OCI-M2 (cell line): ENCODE data around the gene ATP6V0A1.
"Not testable (repeated sequence)": the region's sequence is repeated elsewhere in the genome, so short reads cannot be mapped to it uniquely, and the experiment has no call there.

Experiments
- DNase-seq: peaks from one replicate; lab custom pipeline; 2025; ENCODE audit not compliant: unreplicated experiment; lab: John Stamatoyannopoulos, UW

ATP6V0A1 gene

DNA sequence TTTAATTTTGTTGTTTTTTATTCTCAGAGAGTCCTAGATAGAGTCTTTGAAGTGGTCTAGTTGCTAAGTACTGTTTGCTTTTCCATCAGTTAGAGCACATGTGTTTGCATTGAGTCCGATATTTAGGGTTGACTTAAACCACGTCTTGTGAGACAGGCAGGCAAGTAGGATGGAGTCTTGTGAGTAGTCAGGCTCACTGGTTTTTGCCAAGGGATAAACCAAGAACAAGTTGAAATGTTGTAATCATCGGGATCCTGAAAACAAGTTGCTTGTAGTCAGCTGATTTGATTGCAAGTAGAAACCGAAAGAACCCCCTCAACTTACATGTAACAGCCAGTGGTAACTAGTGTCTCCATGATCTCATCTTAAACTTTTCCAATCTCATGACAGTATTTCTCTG is 17.2 kb downstream of the ATP6V0A1 start:
- DNase-seq: no peak

DNA sequence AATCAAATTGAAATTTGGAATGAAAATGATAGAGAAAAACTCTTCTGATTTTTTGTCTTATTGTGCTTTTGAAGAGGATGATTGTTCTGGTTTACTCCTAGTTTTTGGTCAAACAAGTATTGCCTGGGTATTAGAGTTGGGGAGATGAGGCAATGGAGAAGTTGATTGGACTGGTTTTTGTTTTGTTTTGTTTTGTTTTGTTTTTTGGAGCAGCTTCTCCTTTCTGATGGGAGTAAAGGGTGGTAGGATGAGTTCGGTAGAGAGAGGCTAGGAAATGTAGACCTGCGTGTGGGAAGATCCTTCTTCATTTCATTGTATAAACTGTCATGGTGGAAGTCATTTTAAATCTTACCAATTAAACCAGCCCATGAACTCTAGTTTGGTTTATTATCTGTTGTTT is 17.7 kb downstream of the ATP6V0A1 start:
- DNase-seq: no peak

DNA sequence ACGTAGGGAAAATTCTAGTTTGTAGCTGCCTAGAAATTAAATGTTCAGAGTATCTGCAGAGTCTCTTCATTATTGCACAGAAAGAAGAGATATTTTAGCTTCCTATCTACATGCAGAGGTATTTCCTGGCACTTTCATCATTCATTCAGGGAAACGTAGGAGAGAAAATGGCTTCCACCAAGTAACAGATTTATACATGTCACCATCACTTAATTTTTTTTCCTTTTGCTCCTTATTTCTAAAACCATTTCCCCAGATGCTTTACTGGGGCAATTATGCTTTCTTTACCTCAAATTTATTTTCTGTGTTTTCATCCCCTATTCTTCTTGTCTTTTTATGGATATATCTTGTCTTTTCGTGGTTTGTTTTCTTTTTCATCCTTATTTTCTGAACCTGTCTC is 18.5 kb downstream of the ATP6V0A1 start:
- DNase-seq: no peak

DNA sequence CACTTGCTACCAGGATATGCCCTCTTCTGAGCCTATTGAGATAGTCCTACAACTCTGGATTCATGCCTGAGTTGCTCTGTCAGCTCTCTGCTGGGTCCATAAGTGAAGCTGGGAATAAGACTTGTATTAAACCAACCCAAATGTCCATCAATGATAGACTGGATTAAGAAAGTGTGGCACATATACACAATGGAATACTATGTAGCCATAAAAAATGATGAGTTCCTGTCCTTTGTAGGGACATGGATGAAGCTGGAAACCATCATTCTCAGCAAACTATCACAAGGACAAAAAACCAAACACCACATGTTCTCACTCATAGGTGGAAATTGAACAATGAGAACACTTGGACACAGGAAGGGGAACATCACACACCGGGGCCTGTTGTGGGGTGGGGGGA is 19.1 kb downstream of the ATP6V0A1 start:
- DNase-seq: not testable (repeated sequence)

DNA sequence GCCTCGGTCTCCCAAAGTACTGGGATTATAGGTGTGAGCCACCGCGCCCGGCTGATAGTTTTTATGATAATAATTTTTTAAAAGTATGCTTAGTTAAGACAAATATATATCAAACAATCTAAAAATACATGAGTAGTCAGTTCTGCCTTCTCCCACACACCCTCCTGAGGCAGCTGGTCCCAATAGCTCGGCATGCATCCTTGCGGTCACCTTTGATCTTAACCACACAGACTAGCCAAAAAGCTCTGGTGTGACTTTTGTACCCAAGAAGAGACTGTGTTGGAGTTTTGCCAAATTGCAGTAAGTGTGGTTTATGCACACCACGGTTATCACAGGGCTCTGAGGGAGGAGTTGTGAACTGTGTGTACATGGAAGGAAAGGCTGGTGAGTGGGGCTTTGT is 25.6 kb downstream of the ATP6V0A1 start:
- DNase-seq: no peak

DNA sequence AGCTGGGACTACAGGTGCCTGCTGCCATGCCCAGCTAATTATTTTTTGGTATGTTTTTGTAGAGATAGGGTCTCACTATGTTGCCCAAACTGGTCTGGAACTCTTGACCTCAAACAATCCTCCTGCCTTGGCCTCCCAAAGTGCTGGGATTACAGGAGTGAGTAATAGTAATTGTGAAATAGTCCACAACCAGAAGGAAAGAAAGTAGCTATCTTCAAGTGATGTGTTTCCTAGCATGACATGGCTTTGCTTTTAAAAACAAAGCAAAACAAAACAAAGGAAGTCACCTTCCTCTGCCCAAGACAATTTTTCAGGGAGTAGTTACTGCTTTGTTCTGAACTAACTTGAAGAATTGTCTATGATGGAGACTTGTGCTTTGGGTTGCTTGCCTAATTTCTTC is 27.0 kb downstream of the ATP6V0A1 start:
- no peak for DNase-seq

DNA sequence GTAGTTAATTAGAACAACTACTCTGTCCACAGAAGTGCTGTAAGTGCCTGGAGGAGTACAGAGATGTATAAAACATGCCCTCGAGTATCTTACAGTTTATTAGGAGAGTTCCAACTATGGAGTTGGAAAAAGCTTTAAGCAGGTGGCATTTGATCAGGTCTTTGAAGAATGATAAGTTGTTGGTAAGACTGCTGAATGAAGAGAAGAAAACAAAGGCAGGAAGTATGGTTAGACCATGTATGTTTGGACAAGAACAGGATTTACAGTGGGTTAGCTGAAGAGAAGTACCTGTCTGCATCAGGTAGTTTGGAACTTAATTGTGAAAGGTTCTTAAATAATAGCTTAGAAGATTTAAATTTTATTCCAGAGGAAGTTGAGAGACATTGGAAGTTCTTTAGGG is 29.4 kb downstream of the ATP6V0A1 start:
- DNase-seq: no peak

DNA sequence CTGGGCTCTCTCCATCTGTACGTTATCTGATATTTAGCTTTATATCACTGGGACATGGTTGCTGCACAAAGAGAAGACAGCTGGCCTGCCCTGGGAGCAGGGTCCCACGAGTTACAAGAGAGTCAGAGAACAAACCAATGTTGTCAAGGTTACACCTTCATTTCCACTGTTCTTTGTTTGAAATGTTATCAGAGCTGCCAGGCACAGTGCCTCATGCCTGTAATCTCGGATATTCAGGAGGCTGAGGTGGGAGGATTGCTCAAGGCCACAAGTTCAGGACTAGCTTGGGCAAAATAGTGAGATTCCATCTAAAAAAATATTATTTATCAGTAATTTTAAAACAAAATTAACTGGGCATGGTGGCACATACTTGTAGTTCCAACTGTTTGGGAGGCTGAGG is 34.6 kb downstream of the ATP6V0A1 start:
- no peak for DNase-seq

DNA sequence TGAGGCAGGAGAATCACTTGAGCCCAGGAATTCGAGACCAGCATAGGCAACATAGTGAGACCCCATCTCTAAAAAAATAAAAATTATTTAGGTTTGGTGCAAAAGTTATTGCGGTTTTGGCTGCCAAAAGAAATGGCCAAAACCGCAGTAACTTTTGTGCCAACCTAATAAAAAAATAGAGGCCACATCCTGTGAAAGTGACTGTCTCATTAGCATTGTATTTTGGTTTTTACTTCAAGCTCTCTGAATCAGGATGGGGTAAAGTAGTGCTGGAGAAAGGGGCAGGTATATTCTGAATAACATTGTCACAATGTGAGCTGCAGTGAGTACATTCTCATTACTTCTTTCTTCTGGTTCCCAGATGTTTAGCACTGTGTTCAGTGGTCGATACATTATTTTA is 36.0 kb downstream of the ATP6V0A1 start:
- no peak for DNase-seq

DNA sequence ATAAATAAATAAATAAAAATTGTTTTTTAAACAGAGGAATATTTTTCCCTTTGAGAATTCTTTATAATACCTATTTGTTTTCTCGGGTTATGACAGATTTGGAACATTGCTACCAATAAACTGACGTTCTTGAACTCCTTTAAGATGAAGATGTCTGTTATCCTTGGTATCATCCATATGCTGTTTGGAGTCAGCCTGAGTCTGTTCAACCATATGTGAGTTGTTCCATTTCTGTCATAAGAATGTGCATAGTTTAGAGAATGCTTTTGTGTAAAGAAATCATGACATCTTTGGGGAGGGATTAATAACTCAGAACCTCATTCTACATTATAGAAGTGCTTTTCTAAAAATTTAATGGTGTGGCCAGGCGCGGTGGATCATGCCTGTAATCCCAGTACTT is 40.1 kb downstream of the ATP6V0A1 start:
- DNase-seq: no peak

DNA sequence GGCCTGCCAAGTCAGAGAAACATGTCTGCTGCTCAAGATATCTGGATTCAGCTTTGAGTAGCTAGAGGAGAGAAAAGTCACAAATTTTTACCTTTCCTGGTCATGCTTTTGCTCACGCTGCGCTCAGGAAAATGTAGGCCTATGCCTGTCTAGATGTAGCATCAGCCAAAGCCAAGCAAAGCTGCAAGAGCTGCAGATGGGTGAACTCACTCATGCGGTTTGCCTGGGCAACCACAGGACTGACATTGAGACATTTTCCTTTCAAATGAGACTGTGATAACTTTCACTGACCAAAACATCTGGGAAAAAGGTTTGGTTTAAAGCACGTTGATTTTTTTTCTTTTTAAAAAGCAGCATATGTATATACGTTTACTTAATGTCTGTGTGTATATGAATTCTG is 43.4 kb downstream of the ATP6V0A1 start:
- no peak for DNase-seq

DNA sequence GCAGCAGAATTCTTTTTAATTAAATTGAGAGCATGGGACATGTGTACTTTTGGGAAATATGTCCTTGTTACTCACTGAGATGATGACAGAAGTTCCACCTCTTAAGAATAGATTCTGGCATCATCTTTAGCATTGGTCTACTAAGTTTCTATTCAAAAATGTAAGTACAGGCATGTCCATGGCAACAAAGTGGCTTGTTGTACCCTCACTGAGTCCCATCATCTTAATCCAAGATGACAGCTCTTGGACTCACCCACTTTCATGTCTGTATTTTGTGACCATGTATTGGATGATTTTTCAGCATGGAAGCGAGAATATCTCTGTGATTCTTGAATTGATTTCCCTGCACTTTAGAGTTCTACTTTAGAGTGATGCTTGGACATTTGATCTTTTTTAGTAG is 44.2 kb downstream of the ATP6V0A1 start:
- no peak for DNase-seq

DNA sequence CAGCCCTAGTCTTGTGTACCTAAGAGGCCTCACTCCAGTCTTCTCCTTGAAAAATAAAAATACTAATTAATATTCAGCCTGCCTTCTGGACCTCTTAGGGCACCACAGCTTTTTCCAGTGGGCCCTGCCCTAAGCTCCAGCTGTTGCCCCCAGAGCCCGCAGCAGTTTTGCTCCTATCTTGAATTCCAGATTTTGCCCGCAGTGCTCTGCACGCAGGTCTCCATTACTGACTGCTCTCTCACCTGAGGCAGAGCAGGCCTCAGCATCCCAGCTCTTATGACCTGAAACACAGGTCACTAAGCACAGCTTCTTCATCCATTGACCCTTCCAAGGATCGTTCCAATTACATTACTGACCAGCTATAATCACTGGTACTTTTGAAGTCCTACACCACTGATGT is 49.0 kb downstream of the ATP6V0A1 start:
- DNase-seq: no peak

DNA sequence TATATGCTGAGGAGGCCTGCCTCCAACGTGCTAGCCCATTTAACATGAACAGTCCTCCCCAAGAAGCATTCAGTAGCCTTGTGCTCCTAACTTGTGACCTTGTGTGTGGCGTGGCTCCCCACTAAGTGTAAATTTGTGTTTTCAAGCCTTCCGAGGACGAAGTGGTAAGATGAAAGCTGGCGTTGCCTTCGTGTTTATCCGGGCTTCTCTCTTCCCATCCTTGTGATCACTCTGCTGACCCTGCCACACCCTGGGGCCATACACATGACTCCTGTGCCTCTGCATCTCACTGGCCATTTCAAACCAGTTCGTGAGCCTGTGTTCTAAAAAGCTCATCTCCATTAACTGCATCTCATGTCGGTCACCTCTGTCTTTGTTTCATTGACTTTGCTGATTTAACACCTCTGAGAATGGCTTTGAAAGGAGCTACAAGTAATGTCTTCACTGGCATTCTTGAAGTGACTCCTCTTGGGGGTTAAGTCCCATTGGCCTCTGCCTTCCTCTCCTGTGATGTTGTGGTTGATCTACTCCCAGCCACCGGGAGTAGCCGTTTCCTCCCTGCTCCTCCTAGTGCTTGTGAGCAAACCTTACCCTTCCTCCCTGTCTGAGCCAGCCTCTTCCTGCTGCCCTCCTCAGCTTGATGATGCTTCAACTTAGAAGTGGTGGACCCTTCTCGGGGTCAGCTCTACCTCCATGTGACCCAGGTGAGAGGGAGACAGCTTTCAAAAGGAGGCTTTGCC is 49.9 kb downstream of the ATP6V0A1 start:
- DNase-seq: no peak

DNA sequence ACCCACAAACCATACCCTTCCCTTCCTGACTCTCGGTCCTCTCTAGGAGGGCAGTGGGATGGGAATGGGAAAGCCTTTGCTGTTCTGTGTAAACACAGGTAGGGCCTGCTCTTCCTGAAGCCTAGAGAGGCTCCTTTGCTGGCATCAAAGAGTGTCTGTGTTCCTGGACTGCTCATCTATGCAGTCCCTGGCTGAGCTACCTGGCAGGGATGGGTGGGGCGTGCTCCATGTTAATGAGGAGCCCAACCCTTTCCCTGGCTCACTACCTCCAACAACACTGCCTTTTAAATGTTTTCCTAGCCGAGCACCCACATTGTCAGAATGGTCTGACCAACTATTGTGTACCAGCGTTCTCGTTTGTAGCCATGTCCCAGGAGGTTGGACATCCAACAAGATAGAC is 50.7 kb downstream of the ATP6V0A1 start:
- DNase-seq: no peak

DNA sequence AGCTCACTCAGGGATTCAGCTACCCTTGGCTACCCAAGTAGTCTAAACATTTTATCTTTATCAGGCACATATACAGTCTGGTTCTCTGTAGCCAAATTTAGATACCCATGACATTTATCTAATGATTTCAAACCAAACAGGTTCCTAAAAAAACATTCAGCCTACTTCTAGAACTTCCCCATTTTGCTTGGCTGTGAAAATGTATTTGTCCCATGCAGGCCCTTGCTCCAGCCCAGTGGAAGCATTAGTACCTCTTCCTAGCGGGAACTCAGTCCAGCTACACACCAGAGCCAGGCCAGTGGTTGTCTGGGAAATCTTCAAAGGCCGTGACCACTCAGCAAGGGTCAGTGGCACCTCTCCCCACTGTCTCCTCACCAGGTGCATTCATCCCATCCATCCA is 51.2 kb downstream of the ATP6V0A1 start:
- DNase-seq: no peak

DNA sequence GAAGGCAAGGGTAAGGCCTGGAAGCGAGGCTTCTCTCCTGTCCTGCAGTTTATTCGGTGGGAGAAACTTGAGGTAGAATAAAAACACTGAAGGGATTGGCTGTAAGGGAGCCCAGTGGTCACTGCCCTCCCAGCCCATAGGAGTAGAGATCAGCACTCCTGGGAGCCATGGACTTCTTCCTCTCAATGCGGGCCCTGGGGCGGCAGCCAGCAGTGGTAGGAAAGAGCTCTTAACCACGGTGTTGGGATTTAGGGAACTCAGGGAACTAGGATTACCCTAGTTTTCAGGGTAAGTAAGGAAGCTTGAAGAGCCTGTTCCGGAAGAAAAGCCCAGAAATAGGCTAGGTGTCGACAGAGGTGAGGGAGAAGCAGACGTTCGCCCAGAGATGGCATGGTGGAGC is 53.6 kb downstream of the ATP6V0A1 start:
- DNase-seq: no peak

DNA sequence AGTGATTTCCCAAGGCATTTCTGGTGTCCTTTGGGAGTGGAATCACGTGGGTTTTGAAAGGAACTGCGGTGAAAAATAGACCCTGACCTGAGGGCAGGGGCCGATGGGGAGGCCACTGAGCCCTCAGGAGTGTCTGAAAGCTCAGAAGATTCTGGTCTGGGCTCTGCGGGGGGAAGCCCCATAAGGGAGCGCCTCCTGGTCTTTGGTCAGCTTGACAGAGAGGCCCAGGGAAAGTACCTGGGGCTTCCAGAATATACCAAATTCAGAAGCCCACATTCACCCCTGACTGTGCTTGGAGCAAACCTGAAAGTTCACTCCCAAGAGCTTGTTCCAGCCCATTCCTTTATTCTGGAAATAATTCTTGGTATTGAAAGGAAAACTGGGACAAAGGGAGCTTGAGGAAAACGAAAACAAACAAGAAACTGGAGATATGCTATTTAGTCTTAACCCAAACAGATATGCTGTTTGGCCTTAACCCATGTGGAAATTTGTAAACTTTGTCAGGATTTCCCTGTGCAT is 54.1 kb downstream of the ATP6V0A1 start:
- no peak for DNase-seq

DNA sequence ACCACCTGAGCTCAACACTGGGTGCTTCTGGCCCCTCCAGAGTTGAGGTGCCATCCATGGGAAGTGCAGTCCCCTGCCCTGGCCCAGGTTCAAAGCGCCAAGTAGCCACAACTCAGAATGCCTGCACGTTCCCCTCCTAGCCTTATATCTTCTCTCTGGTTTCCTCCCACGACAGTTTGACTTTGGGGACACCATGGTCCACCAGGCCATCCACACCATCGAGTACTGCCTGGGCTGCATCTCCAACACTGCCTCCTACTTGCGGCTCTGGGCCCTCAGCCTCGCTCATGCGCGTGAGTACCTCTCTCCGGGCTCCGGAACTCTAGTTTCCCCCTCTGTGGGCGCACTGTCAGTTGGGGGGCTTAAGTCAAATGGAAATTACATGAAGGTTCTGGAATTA is 55.0 kb downstream of the ATP6V0A1 start:
- DNase-seq: no peak

DNA sequence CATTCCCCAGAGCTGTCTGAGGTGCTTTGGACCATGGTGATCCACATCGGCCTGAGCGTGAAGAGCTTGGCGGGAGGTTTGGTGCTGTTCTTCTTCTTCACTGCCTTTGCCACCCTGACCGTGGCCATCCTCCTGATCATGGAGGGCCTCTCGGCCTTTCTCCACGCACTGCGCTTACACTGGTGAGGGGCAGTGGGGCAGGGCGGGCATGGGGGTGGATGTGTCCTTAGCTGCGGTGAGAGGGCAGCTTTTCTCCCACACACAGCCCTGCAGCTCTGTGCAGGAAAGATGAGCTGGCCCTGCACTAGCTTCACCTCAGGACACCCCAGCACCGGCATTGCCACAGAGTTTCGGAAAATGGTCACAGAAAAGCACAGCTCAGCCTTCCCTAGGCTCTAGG is 55.6 kb downstream of the ATP6V0A1 start:
- no peak for DNase-seq

DNA sequence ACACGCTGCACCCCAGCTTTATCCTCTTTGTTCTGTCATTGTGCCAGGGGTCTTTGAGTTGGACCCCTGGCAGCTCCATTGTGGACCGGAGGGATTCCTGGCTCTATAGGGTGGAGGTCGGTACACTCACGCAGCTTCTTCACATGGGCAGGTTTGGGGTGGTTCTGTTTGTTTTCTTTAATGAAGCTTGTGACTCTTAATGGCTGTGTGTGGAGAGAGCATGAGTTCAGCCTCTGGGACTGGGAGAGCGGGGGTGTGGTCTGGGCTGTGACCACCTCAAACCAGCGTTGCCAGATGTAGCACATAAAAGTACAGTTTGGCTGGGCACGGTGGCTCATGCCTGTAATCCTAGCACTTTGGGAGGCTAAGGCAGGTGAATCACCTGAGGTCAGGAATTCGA is 56.2 kb downstream of the ATP6V0A1 start:
- no peak for DNase-seq

DNA sequence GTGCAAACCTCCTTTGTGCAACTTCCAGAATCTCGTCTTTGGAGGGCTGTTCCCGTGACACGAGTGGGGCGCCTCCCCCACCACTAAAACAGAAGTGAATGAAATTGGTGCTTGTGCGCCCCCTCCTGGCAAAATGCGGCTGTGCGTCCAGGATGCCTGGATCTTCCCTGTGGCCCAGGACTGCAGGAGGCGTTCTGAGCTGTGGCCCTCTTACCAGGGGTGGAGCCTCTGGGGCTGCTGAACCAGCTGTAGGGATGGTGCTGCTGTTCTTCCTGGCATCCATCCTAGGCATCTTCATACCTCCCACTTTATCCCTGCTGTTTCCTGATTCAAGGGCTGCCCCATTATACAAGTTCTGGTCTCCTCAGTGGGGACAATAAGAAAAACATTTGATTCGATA is 58.8 kb downstream of the ATP6V0A1 start:
- DNase-seq: peak; percentile 45

DNA sequence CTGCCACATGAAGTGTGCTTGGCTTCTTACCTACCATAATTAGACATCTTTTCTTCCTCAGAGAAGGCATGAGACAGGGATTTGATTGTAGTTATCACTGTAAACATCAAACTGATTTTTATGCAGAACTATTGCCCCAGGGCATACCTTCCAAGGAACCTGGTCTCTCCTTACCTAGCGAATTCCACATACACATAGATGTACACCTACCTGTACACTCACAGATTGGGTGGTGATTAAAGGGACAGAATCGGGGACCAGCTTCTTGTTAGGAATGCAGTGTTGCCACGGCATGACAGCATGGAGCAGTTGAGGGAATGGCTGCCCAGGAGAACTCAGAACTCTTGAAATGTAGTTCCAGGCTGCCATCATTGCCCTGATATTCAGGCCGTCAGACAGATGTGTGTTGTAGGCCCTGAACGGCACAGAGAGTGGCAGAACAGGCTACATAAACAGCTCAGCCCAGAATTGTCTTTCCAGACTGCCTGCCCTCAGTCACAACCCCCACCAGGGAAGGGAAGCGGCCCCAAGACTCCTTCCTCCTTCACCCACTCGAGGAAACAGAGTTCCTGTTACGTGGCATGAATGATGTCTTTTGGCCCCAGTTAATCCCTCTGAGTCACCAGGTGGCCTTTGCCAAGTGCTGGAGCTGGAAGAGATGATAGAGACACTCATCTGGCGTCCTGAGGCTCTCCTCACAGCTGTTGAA is 59.5 kb downstream of the ATP6V0A1 start:
- no peak for DNase-seq
